ENCODE data around the gene ATF2. TPM values are rescaled to one million over a fixed set of nuclear protein-coding genes. Genes with fewer than 3 reads are reported as not detected.

The ATF2 gene
- total and polyA plus RNA-seq, 5 experiments from 2014 or later, result 19.5 to 62.8 (median 36.5) TPM

DNA sequence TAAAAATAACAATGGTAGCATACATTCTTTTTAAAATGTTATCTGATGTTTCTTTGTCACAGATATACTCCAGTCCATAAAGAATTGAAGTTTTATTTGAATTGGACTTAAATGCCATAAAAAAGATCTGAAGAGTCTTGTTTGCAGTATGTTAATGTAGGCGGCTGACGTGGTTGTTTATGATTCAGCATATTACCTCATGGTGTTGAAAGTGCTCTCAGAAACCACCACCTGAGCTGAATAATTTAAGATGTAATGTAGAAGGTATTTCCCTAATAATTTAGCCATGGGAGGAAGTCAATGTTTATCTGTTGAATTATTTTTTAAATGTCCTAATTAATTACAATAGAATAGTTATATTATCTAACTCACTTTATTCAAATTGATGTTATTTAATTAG, 104.3 kb downstream of the ATF2 start:
- DNase-seq, result no peak
- no peak for ATAC-seq
- POLR2A ChIA-PET, result no interaction called here
- peaks cover 0 to 13% (median 6%) of the 10 kb centered on the region in 4 donors for H3K4me1 Mint-ChIP-seq
- no peak overlapping the region for H3K27ac Mint-ChIP-seq
- H3K4me3 Mint-ChIP-seq, result no peak overlapping the region
- H3K36me3 Mint-ChIP-seq, result peaks cover 5 to 48% (median 21%) of the 10 kb centered on the region in 3 donors
- H3K27me3 Mint-ChIP-seq, result no peaks in the 10 kb centered on the region
- no peaks in the 10 kb centered on the region for H3K9me3 Mint-ChIP-seq

DNA sequence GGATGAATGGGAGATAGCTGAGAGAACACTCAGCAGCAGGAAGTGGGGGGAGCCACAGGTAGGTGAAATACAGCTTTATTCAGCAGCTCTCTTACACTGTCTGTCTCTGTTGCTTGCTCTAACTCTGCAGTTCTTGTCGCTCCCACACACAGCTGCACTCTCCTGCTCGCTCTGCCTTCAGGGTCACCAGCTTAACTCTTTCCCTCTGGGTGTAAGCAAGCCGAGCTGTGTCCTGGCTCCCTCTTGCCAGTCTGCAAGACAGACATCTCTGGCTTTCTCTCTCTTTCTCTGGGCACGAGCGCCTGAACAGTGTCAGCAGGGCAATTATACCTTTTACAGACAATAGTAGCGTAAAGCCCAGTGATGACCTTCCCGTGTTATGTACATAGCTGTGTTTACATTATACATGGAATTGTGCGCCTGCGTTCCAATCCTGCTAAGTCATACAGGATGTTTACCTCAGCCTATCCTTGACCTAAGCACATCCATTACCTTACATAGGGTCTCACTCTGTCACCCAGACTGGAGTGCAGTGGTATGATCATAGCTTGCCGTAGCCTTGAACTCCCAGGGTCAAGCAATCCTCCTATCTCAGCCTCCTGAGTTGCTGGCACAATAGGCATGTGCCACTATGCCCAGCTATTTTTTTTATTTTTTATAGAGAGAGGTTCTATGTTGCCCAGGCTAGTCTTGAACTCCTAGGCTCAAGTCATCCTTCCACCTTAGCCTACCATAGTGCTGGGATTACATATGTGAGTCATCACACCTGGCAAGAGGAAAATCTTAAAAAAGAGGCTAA, 105.0 kb downstream of the ATF2 start:
- DNase-seq, result no peak
- peaks cover 5 to 40% (median 18%) of the 10 kb centered on the region in 3 donors for H3K36me3 Mint-ChIP-seq
- no peaks in the 10 kb centered on the region for H3K9me3 Mint-ChIP-seq
- no peak for ATAC-seq
- peaks cover 0 to 13% (median 6%) of the 10 kb centered on the region in 4 donors for H3K4me1 Mint-ChIP-seq
- H3K27me3 Mint-ChIP-seq, result no peaks in the 10 kb centered on the region
- POLR2A ChIA-PET, result no interaction called here
- peak overlapping the region in 3 of 10 donors; percentile 5 to 55 (median 19) for H3K27ac Mint-ChIP-seq
- no peak overlapping the region for H3K4me3 Mint-ChIP-seq

DNA sequence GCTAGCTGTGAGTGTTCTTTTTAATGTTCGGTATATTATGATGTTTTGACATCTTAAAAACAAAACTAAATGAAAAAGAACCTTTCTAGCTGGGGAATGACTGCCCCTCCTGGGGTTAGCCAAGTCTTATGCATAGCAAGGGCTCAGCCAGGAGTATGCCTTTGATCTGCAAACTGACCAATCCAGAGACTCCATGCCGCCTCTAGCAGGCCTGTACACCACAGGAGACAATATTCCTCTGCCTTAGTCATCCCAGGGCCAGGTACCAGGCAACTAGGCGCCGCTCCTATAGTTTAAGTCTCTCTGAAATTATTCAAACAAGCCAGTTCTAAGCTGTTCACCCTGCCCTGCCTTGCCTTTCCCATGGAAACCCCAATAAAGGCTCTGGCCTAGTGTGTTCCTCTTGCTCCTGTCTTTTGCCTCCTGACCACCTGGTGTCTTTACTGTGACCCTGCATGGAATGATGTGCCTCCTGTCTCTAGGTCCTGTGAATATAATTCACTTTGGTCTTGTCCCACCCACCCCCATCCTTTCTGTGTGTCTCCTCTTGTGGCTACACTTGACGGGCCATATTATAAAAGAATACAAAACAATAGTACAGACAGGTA, 110.8 kb downstream of the ATF2 start:
- POLR2A ChIA-PET, result no interaction called here
- DNase-seq (no peak), ATAC-seq (no peak)
- H3K4me3 Mint-ChIP-seq, result no peak overlapping the region
- no peak overlapping the region for H3K27ac Mint-ChIP-seq
- no peaks in the 10 kb centered on the region for H3K9me3 Mint-ChIP-seq
- peaks cover 0 to 21% (median 13%) of the 10 kb centered on the region in 3 donors for H3K36me3 Mint-ChIP-seq
- no peaks in the 10 kb centered on the region for H3K27me3 Mint-ChIP-seq
- H3K4me1 Mint-ChIP-seq, result peaks cover 0 to 8% (median 0%) of the 10 kb centered on the region in 4 donors

DNA sequence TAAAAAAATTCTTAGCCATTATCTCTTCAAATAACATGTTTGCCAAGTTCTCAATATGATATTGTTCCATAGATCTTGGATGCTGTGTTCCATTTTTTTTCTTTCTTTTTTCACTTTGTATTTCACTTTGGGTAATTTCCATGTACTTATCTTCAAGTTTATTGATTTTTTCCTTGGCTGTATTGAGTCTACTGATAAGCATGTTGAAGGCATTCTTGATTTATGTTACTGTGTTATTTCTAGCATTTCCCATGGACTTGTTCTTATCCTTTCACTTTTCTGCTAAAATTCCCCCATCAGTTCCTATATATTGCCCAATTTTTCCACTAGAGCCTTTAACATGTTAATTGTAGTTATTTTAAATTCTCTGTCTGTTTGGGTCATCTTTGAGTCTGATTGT, 112.0 kb downstream of the ATF2 start:
- no peaks in the 10 kb centered on the region for H3K4me1 Mint-ChIP-seq
- H3K27ac Mint-ChIP-seq, result no peak overlapping the region
- H3K4me3 Mint-ChIP-seq, result no peak overlapping the region
- H3K36me3 Mint-ChIP-seq, result peaks cover 5 to 22% (median 15%) of the 10 kb centered on the region in 3 donors
- DNase-seq, result no peak
- H3K9me3 Mint-ChIP-seq, result peaks cover 0 to 3% (median 0%) of the 10 kb centered on the region in 9 donors
- POLR2A ChIA-PET, result no interaction called here
- ATAC-seq, result no peak
- no peaks in the 10 kb centered on the region for H3K27me3 Mint-ChIP-seq

DNA sequence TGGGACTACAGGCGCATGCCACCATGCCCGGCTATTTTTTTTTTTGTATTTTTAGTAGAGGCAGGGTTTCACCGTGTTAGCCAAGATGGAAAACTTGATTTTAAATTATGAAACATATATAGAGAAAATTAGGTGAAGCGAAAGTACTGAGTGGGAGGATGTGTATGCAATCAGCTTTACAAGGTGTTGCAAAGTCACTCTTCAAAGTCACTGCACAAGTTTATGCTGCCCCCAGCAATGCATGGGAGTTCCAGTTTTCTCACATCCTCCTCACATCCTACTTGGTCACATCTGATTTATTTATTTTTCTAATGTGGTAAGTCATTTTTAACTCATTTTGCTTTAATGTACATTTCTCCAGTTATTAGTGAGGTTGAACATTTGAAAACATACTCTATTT, 113.7 kb downstream of the ATF2 start:
- POLR2A ChIA-PET, result no interaction called here
- Mint-ChIP-seq H3K9me3 (peaks cover 0 to 3% (median 0%) of the 10 kb centered on the region in 9 donors), H3K27me3 (no peaks in the 10 kb centered on the region), H3K36me3 (peaks cover 5 to 24% (median 14%) of the 10 kb centered on the region in 3 donors), H3K4me1 (no peaks in the 10 kb centered on the region), H3K4me3 (no peak overlapping the region), H3K27ac (no peak overlapping the region)
- DNase-seq (no peak), ATAC-seq (no peak)

DNA sequence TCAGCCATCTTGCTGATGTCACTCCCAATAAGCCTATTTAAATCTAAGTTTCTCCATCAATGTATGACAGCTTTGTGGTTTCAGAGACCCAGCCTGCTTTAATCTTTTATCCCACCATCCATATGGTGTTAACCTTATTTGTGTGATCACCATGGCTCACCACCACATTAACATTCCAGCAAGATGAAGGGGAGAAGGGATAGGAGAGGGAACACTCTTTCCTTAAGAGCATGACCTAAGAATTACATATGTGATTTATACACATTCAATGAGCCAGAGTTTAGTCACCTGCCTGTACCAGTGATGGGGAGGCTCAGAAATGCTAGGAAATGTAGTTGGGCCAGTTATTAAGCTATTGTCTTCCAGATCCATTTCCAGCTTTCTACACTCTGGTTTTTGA, 118.3 kb downstream of the ATF2 start:
- Mint-ChIP-seq H3K27ac (no peak overlapping the region), H3K9me3 (peaks cover 0 to 9% (median 3%) of the 10 kb centered on the region in 9 donors)

DNA sequence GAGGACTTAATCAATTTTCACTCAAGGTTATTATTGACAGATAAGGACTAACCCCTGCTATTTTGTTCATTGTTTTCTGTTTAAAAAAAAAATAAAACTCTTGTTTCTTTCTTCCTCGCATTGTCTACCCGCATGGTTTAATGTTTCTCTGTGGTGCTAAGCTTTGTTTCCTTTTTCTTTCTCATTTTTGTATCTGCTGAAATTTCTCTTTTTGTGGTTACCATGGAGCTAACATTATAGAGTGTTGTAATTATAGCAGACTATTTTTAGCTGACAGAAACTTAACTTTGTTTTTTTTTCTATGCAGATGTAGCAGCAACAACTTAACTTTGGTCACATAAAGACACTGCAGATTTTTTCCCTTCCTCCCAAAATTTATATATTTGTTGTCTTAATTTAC, 119.7 kb downstream of the ATF2 start:
- peaks cover 0 to 14% (median 3%) of the 10 kb centered on the region in 9 donors for H3K9me3 Mint-ChIP-seq
- peaks cover 4 to 16% (median 14%) of the 10 kb centered on the region in 3 donors for H3K36me3 Mint-ChIP-seq
- no peak overlapping the region for H3K4me3 Mint-ChIP-seq
- peaks cover 0 to 7% (median 0%) of the 10 kb centered on the region in 4 donors for H3K4me1 Mint-ChIP-seq
- no peak for ATAC-seq
- H3K27ac Mint-ChIP-seq, result no peak overlapping the region
- DNase-seq, result no peak
- POLR2A ChIA-PET, result no interaction called here
- H3K27me3 Mint-ChIP-seq, result no peaks in the 10 kb centered on the region

More for the DNA sequence above, 118.3 kb downstream of the ATF2 start:
- Mint-ChIP-seq H3K4me3 (no peak overlapping the region), H3K36me3 (peaks cover 4 to 14% (median 11%) of the 10 kb centered on the region in 3 donors), H3K4me1 (peaks cover 0 to 5% (median 0%) of the 10 kb centered on the region in 4 donors), H3K27me3 (no peaks in the 10 kb centered on the region)
- DNase-seq (no peak), ATAC-seq (no peak)
- POLR2A ChIA-PET, result no interaction called here

DNA sequence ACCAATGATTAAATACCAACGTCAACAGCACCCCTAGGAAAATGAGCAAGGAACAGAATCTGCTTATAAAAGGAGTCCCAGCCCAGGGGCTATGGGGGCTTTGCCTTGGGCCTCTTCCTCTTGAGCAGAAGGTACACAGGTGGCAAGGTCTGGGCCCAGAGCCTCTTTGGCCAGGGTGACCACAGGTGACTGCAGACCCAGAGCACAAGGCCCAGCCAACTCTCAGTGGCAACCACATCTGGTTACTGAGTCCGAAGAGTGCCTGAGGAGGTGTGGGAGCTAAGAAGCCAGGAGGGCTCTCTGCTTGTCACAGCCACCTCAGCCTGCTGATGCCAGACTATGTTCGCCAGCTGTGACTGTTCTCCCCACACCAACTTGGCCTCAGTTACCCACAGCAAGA, 128.5 kb downstream of the ATF2 start:
- no peak overlapping the region for H3K4me3 Mint-ChIP-seq

DNA sequence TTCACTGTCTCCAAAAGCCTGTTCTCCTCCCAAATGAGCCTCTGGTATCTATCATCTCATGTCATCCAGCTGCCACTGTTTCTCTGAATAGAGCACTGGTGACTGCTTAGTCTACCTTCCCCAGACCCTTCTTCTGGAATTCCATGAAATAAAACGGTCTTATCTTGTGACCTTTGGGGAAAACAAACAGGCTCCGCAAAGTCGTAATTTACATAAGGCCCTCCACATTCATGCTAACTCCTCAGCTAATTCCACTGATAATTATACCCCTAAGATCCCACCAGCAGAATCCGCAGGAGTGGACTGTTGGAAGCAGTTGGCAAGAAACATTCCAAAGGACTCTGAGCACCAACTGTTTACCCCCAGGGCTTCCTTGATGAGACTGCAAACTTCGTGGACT, 129.0 kb downstream of the ATF2 start:
- POLR2A ChIA-PET, result no interaction called here
- Mint-ChIP-seq H3K9me3 (peaks cover 0 to 10% (median 5%) of the 10 kb centered on the region in 9 donors), H3K27ac (peak overlapping the region in 1 of 10 donors; percentile 29), H3K4me1 (peaks cover 6 to 15% (median 8%) of the 10 kb centered on the region in 4 donors), H3K27me3 (peaks cover 0 to 6% (median 0%) of the 10 kb centered on the region in 5 donors), H3K4me3 (no peak overlapping the region), H3K36me3 (peaks cover 0 to 4% (median 2%) of the 10 kb centered on the region in 3 donors)
- ATAC-seq (no peak), DNase-seq (no peak)

More for the DNA sequence above, 128.5 kb downstream of the ATF2 start:
- POLR2A ChIA-PET, result no interaction called here
- no peak for DNase-seq
- Mint-ChIP-seq H3K9me3 (peaks cover 0 to 10% (median 5%) of the 10 kb centered on the region in 9 donors), H3K27ac (peak overlapping the region in 2 of 10 donors; percentile 15 to 29), H3K4me1 (peaks cover 6 to 15% (median 8%) of the 10 kb centered on the region in 4 donors), H3K27me3 (peaks cover 0 to 6% (median 0%) of the 10 kb centered on the region in 5 donors), H3K36me3 (peaks cover 0 to 5% (median 2%) of the 10 kb centered on the region in 3 donors)
- ATAC-seq, result no peak

DNA sequence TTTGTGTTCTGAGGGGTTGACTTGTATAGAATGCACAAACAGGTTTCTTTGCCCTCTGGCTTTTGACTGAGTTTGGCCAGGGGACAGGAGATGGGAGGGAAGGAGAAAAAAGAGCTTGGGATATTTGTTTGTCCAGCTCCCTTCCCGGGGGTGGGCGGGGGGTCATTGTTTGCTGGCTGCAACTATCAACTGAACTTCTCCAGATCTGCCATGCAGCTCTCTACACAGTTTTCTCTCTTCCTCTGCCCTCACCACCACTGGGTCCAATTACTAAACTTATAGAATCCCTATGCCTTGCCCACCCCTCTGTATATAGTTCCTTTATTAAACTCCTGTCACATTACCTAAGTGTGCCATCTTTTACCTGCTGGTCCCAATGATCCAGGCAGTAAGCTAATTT, 130.1 kb downstream of the ATF2 start:
- POLR2A ChIA-PET, result no interaction called here
- peak overlapping the region in 1 of 10 donors; percentile 43 for H3K4me3 Mint-ChIP-seq
- DNase-seq (no peak), ATAC-seq (no peak)
- H3K4me1 Mint-ChIP-seq, result peaks cover 6 to 12% (median 8%) of the 10 kb centered on the region in 4 donors
- H3K27me3 Mint-ChIP-seq, result peaks cover 0 to 6% (median 0%) of the 10 kb centered on the region in 5 donors
- peaks cover 0 to 2% (median 0%) of the 10 kb centered on the region in 3 donors for H3K36me3 Mint-ChIP-seq
- H3K27ac Mint-ChIP-seq, result peak overlapping the region in 1 of 10 donors; percentile 35
- H3K9me3 Mint-ChIP-seq, result peaks cover 0 to 6% (median 3%) of the 10 kb centered on the region in 9 donors

DNA sequence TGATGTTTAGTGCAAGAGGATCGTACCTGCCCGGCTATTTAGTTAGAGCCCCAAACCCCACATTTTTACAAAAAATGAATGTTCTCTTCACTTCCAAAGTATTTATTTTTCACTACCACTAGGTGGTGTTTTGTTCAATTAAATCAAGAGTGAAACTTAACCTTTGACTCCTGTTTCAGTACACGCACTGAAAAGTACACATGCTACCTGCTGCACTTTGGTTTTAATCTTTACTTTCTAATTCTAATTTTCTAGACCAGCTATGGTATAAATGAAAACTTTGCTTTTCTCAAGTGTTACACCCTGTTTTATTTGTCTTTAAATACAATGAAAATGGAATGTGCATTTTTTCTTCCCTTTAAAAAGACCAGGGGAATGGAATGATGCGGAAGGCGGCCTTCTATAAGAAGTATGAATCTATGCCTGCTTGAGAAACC, 131.4 kb downstream of the ATF2 start:
- Mint-ChIP-seq H3K4me3 (peak overlapping the region; percentile 42 to 85 (median 77)), H3K27ac (peak overlapping the region in 9 of 10 donors; percentile 42 to 93 (median 85)), H3K36me3 (no peaks in the 10 kb centered on the region), H3K9me3 (no peaks in the 10 kb centered on the region), H3K27me3 (peaks cover 0 to 6% (median 0%) of the 10 kb centered on the region in 5 donors), H3K4me1 (peaks cover 6 to 12% (median 8%) of the 10 kb centered on the region in 4 donors)
- peak; percentile 56 to 69 for ATAC-seq
- peak in 3 of 10 donors; percentile 29 to 52 (median 50) for DNase-seq
- POLR2A ChIA-PET, result no interaction called here

DNA sequence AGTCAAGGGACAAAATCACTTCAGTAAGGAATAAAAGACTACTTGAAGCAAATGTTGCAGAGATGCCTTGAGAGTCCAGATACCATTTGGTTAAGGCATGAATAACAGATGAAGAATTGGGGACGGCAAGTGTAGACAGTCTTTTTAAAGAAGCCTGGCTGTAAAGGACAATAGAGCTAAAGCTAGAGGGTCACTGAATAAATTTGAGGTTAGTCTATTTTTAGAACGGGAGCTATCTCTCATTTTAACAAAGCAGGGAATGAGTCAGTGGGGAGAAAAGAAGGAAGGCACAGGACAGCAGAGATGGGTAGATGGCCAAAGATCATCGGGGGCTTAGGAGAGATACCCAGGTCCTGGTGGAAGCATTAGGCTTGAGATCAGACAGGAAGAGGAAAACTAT, 132.2 kb downstream of the ATF2 start:
- no peak for DNase-seq
- POLR2A ChIA-PET, result no interaction called here
- H3K36me3 Mint-ChIP-seq, result no peaks in the 10 kb centered on the region
- peaks cover 6 to 12% (median 8%) of the 10 kb centered on the region in 4 donors for H3K4me1 Mint-ChIP-seq
- peak overlapping the region in 2 of 10 donors; percentile 59 to 74 for H3K27ac Mint-ChIP-seq
- no peak for ATAC-seq
- no peaks in the 10 kb centered on the region for H3K9me3 Mint-ChIP-seq
- H3K4me3 Mint-ChIP-seq, result no peak overlapping the region
- H3K27me3 Mint-ChIP-seq, result peaks cover 0 to 6% (median 0%) of the 10 kb centered on the region in 5 donors

DNA sequence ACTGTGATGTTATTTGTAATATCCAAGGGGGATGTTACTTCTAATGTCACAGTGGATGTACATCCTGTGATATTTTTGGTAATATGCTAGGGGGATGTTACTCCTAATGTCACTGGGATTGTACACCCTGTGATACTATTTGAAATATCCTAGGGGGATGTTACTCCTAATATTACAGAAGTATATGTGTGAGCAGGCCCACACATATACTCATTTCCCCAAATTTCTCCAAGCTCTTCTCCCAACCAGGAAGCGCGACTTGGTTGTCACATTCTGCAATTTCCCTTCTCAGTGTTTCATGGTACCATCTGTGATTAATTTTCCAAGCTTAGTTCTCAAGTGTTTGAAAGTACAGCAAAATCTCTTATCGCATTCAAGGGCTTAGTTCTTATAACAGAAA, 133.3 kb downstream of the ATF2 start:
- H3K27me3 Mint-ChIP-seq, result peaks cover 0 to 6% (median 0%) of the 10 kb centered on the region in 5 donors
- no peaks in the 10 kb centered on the region for H3K9me3 Mint-ChIP-seq
- ATAC-seq (no peak), DNase-seq (no peak)
- POLR2A ChIA-PET, result no interaction called here
- no peaks in the 10 kb centered on the region for H3K36me3 Mint-ChIP-seq
- H3K4me3 Mint-ChIP-seq, result no peak overlapping the region
- peaks cover 6 to 12% (median 8%) of the 10 kb centered on the region in 4 donors for H3K4me1 Mint-ChIP-seq
- no peak overlapping the region for H3K27ac Mint-ChIP-seq
